Body of pancreas (tissue), 4 donors: Measurements from ENCODE around the gene NUP153.

ENCODE experiments used
- POLR2A ChIP-seq, 3 donors: fragments of 450-650 bp; IDR thresholded peaks; one replicate each; pipeline ENCODE4 v1.6.1; 2016; ENCODE audit warnings: antibody characterized with exemption in 3 of 3, mild to moderate bottlenecking in 2 of 3
- TF ChIP-seq, protein P1 (sequence below), 7 experiments: fragments of 450-650 bp in 4 of 7; fragments of 200-600 bp in 3 of 7; sonication (generic) in 3 of 7; IDR thresholded peaks; one replicate each; pipeline ENCODE4 v1.5.1; 2016 to 2019; ENCODE audit warnings: antibody characterized with exemption in 7 of 7

GRCh38 chr6:17741507-17741906 lies 34.8 kb upstream of the NUP153 start:
- TF ChIP-seq, protein P1, sequence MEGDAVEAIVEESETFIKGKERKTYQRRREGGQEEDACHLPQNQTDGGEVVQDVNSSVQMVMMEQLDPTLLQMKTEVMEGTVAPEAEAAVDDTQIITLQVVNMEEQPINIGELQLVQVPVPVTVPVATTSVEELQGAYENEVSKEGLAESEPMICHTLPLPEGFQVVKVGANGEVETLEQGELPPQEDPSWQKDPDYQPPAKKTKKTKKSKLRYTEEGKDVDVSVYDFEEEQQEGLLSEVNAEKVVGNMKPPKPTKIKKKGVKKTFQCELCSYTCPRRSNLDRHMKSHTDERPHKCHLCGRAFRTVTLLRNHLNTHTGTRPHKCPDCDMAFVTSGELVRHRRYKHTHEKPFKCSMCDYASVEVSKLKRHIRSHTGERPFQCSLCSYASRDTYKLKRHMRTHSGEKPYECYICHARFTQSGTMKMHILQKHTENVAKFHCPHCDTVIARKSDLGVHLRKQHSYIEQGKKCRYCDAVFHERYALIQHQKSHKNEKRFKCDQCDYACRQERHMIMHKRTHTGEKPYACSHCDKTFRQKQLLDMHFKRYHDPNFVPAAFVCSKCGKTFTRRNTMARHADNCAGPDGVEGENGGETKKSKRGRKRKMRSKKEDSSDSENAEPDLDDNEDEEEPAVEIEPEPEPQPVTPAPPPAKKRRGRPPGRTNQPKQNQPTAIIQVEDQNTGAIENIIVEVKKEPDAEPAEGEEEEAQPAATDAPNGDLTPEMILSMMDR (IDR thresholded peaks at IDR 0.05) = no peak
- TF ChIP-seq POLR2A (IDR thresholded peaks at IDR 0.05) = no peak
